Activated T-helper 1 cell treated with Interleukin-2 at 50 U/mL for 16 hours (primary cell): ENCODE measurements around the gene CEP89.
"Not testable (repeated sequence)": the region's sequence is repeated elsewhere in the genome, so short reads cannot be mapped to it uniquely, and the experiment has no call there.

Experiments used
- DNase-seq: peaks from one replicate; pipeline ENCODE4 v3.0.0-alpha.2; 2020; ENCODE audit warnings: low read depth

The CEP89 gene

GRCh38 chr19:32971715-32972540 lies at the start of gene CEP89, which contains the start of gene FAAP24:
CEP89 (minus strand) TSS chr19:32971958; CDS start chr19:32971874, 84 bp downstream.
FAAP24 (plus strand) TSS chr19:32972242; CDS start chr19:32973197, 955 bp downstream.
- peak; percentile 96 for DNase-seq

DNA sequence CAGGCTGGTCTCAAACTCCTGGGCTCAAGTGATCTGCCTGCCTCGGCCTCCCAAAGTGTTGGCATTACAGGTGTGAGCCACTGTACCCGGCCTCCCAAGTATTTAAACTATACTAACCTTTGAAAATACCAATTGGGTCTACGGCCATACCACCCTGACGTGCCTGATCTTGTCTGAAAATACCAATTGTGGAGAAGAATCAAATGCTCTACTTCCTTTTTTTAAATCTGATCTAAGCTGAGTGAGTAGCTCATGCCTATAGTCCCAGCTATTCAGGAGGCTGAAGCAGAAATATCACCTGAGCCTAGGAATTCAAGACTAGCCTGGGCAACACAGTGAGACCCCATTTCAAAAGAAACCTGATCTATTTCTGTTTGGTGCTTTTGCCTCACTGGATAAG lies 39.1 kb upstream of the CEP89 start:
- not testable (repeated sequence) for DNase-seq

GRCh38 chr19:33008738-33009137 lies 37.0 kb upstream of the CEP89 start:
- DNase-seq, result no peak

DNA sequence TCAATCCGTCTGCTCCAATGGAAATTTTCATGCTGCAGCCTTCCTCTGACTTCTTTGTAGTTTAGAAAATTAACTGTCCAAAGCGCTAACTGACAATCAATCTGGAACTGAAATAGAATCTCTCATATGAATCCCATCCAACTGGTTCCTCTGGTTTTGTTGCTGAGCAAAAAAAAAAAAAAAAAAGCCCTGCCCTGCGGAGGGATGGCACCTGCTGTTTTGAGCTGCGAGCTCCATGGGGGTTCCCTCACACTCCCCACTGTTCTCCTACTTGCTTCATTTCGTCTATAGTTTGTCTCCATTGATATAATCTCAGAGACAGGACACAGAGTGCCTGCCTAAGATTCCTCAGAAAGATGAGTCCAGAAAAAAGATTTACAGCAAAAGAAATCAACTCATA lies 33.7 kb upstream of the CEP89 start:
- no peak for DNase-seq

GRCh38 chr19:33003424-33004024 lies 31.8 kb upstream of the CEP89 start:
- DNase-seq, result not testable (repeated sequence)

DNA sequence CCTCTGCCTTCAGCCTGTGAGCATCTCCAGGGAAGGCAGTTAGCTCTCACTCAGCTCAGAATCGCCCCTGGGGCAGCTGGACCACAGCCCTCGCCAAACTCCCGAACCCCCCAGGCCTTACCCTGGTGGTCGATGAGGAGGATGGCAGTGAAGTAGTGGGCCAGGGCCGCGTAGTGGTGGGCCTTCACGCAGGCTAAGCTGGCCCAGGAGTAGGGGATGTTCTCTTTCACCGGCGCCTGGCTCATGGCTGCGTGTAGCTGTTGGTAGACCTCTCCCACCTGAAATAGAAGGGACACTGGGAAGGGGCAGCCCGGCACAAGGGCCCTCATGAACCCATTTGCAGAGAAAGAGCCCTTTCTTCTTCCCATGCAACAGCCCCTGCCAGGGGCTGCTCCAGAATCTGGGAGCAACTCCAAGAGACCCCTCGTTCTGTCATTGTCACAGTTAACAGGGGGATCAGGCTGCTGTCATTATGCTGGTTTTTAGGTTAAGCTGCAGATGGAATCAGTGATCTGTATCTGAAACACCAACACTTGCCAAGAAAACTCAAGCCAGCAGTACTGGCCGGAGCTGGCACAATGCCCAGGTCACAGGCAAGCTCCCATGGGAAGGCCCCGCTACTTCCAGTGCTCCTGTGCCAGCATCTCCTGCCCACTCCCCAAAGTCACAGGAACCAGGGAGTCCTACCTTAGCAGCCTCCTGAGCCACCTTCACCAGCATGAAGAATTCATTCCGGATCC lies 30.5 kb upstream of the CEP89 start:
- not testable (repeated sequence) for DNase-seq

DNA sequence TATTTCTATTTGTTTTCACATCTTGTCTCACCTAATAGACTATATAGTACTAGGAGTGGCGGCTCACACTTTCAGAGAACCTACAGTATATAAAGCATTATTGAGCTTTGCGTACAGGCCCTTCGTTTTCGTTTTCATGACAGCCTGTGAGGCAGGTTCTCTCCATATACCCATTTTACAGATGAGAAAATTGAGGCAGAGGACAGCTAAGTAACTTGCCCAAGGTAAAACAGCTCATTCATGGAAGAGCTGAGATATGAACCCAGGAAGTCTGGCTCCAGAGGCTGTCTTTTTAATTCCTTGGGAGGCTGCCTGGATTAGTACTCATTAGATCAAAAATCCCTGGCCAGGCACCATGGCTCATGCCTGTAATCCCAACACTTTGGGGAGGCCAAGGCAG lies 29.2 kb upstream of the CEP89 start:
- DNase-seq, result no peak

DNA sequence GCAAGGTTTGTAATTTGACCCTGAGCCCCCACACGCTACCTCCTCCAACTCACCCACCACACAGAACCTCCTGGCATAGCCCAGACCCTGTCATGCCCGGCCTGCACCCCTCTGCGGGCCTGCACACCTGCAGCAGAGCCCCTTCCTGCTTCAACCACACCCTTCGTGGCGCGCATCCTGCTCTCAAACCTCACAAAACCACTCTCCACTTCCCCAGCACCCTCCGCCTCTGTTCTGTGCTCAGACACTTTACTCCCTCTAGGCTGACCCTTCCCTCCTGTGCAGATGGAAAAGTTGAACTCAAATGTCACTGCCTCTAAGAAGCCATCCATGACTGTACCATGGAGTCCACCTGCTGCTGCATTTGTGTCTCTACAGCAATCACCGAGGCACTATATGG lies 28.8 kb upstream of the CEP89 start:
- peak; percentile 3 for DNase-seq

DNA sequence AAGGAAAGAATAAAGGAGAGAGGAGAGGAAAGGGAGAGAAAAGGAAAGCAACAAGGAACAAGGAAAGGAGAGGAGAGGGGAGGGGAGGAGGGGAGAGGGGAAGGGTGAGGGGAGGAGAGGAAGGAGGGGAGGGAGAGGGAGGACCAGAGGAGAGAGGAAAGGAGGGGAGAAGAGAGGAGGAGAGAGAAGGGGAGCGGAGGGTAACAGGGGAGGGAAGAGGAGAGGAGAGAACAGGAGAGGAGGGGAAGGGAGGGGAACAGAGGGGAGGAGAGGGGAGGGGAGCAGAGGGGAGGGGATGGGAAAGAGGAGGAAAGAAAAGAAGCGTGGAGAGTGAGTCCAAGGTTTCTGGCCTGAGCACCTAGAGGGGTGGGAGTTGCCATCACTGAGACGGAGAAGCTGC lies 27.0 kb upstream of the CEP89 start:
- no peak for DNase-seq

GRCh38 chr19:32997716-32998355 lies 26.1 kb upstream of the CEP89 start:
- no peak for DNase-seq

DNA sequence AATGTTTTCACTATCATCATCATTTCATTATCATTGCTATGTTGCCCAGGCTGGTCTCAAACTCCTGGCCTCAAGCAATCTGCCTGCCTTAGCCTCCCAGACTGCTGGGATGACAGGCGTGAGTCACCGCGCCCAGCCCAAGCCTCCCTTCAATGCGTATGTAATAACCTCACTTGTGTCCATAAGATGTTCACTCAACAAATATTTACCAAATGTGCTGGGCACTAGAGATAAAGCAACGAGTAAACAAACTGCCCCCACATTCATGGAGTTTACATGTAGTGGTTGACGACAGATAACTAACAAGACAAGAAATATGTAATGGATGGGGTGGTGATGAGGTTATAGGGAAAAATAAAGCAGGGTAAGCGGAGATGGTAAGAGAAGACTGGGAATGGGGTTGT lies 25.3 kb upstream of the CEP89 start:
- not testable (repeated sequence) for DNase-seq

DNA sequence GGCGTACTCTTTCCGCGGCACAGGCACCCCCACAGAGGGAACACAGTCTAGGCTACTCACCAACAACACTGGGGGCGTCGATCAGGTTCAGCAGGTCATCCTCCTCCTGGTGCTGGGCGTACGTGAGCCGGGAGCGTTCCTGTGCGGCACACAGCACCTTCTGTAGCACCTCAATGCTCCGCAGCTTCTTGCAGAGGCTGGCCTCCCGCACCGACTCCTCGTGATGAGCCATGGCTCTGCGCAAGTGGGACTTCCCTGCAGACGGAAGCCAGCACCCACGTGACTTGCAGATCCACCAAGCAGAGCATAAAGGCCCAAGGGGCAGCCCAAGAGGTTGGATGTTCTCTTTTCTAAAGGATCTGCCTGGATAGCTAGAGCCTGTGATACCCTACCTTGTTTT lies 24.2 kb upstream of the CEP89 start:
- not testable (repeated sequence) for DNase-seq

- no peak for DNase-seq
Measured at GRCh38 chr19:32988724-32989123, 17.0 kb upstream of the CEP89 start.

GRCh38 chr19:32988254-32988653 lies 16.5 kb upstream of the CEP89 start:
- not testable (repeated sequence) for DNase-seq

GRCh38 chr19:32982488-32982887 lies 10.7 kb upstream of the CEP89 start:
- DNase-seq, result not testable (repeated sequence)

- DNase-seq, result not testable (repeated sequence)
Measured at GRCh38 chr19:32979807-32980206, 8.0 kb upstream of the CEP89 start.

- DNase-seq, result not testable (repeated sequence)
Measured at GRCh38 chr19:32977813-32978212, 6.1 kb upstream of the CEP89 start.

- DNase-seq, result no peak
Measured at GRCh38 chr19:32977280-32977679, 5.5 kb upstream of the CEP89 start.

GRCh38 chr19:32976223-32976805 lies 4.6 kb upstream of the CEP89 start:
- peak; percentile 43 for DNase-seq

GRCh38 chr19:32971012-32971595 lies 654 bp downstream of the CEP89 start:
- no peak for DNase-seq

DNA sequence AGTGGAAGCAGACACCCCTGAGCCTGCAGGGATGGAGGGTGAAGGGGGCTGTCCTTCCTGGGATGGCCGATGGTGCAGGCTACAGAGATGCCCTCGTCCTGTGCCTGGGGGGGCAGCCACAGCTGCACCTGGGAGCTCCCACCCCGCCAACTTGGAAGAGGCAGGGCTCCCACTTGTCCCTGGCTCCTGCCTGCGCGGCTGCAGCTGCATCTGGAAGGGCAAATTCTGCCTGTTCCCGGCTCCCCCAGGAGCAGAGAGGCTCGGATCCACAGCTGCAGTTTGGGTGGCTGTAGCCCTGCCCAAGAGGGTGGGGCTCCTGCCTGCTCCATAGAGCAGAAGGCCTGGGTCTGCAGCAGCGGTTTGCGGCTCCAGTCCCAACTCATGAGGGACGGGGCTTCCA lies 2.2 kb downstream of the CEP89 start:
- DNase-seq, result no peak
